Fibroblast of skin of abdomen (primary cell): ENCODE results near the gene RSPH4A.
"Not testable (repeated sequence)": the region's sequence is repeated elsewhere in the genome, so short reads cannot be mapped to it uniquely, and the experiment has no call there.

Source experiments
- DNase-seq: peaks from one replicate; pipeline ENCODE4 v3.0.0-alpha.2; 2013

The RSPH4A gene

DNA sequence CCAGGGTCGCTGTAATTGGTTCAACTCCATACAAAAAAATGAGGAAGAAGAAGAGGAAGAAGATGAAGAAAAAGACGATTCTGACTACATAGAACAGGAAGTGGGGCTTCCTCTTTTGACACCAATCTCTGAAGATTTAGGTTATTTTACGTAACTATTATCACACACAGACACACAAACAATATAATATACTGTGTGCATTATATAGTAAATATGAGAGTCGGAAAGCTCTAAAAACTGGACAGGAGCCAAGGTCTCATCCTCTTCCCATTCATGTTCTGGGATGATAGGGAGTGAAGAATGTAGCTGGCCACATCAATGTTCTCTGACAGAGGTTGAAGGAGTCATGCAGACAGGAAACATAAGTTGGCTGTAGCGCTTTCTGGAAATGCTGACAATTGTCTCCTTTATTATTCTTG is 13.3 kb downstream of the RSPH4A start:
- no peak for DNase-seq

DNA sequence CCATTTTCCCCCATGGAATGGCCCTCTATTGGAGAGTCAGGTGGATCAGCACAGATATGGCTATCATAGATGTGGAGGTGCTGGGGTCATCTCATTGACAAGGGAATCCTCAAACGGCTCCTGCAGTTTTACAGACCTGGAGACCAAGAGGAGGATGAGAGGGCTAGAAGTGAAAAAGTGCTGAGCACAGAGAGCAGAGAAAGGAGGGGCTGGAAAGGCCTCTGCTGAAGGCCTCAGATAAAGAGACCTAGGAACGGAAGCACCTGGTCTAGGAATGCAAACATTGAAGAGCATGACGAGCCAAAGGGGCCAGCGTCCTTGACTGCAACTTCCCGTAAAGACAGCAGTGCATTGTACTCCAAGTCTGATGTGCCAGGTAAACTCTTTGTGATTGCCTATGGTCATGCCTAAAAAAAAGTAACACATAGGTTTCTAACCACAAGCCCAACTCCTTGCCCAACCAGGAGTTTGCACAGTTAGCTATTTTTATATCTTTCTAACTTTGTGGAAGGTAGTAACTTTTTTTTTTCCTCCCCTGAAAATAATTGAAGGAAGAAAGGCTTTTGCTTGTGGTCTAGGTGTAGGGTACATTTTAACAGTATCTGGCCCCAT is 15.2 kb downstream of the RSPH4A start:
- no peak for DNase-seq

DNA sequence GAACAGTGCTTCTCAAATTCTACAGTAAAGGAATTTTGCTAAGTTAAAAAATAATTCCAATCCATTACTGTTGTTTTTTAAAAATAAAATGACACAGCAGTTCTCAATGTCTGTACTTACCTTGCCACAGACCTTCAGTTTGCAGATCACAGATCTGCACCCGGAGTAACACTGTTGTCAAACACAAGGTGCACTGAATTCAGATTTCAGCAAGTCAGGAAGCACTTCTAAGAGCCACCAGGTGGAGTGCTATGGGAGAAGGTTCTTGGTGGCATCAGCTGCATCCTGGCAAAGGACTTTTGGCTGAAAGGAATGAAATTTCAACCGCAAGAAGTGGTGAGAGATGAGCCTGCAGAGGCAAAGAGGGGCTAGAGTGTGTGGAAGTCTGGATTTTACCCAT is 17.4 kb downstream of the RSPH4A start:
- DNase-seq: no peak

DNA sequence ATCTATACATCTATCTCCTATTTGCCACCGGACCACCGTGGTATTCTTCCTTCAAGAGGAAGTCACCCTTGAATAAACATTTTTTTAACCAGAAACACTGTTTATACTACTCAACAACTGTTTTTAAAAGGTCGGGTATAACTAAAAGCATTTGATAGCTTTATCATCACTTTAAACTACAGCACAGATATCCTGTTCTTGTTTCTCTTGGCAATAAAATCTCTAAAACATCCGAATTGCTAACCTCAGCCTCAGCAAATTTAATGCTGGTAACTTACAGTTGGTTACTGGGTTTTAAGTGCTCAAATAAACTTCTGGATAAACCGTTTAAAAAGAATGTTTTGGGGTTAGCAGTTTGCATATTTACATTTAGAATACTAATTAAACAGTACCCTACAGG is 31.9 kb downstream of the RSPH4A start:
- no peak for DNase-seq

DNA sequence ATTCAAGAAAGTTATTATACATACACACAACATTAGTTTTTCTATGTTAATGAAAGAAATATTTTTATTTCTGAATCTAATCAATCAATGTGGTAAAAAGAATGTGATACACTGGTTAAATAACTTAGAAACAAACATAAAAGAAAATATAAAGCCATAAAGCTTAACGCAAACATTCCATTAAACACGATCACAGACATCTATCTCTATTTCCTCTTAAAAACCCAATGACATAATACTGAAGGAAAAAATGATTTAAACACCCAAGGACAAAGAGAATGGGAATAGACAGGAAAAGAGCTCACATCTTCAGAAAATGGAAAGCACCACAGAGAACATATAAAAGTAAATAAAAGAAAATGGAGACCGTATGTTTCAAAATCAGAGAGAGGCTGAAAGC is 32.9 kb downstream of the RSPH4A start:
- no peak for DNase-seq

DNA sequence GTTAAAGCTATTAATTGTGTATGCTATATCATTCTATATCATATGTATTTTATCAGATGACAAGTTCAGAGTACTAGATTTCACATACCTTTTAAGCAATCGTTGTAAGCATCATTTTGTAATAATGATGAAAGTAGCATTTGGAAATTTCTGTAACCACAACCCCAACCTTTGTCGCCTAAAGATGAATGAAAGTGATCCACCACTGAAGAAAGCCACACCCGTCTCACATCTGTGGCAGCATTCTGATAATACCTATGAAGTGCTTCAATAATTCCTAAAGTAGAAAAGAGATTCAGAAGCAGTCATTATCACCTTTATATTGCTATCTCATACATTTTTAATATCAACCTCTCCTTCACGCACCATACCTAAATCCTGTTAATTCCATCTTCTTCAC is 35.6 kb downstream of the RSPH4A start:
- no peak for DNase-seq

DNA sequence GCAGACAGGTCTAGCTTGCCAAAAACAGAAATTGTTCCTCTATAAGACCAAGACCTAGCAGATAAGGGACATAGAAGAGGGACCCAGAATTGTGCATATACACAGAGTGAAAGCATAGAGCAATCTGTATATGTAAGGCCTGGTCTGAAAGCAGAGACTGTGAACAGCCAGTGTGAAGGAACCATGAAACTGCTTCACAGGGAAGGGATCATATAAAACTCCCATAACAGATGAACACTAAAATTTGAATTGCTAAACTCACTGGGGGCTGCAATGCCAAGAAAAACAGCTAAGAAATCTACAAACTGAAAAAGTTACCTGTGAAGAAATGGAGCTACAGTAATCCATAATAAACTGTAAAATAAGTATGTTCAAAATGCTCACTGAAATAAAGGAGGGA is 45.3 kb downstream of the RSPH4A start:
- DNase-seq: no peak

DNA sequence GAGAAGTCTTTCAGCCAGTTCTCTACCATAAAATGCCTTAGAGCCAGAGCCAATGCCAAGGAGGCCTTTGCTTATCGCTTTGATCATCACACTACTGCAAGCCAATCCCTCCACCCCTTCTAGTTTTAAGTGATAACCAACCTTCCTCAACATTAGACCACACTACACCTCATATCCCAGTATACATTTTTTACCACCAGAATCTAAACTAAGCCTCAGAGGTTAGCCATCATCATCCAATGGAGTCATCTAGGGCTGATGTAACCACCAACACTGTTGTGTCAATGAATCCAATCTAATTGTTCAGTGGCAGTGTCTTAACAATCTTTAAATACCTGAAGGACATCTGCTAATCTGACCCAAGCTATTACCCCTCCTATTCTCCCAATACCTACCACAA is 45.9 kb downstream of the RSPH4A start:
- DNase-seq: no peak

DNA sequence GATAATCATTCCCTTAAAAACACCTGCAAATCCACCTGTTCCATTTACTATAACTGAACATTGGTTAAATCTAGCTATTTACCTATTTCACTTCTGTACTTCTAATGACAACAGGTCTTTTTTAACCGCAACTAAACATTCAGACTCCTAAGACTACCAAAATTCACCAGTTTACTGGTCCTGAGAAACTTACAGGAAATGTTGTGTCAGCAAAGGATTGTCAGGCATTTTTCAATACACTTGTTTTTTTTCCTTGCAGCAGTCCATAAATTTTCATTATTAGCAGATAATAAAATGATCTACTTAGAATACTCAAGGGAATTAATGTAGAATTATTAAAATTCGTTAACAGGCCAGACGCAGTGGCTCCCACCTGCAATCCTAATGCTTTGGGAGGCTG is 47.0 kb downstream of the RSPH4A start:
- DNase-seq: no peak

DNA sequence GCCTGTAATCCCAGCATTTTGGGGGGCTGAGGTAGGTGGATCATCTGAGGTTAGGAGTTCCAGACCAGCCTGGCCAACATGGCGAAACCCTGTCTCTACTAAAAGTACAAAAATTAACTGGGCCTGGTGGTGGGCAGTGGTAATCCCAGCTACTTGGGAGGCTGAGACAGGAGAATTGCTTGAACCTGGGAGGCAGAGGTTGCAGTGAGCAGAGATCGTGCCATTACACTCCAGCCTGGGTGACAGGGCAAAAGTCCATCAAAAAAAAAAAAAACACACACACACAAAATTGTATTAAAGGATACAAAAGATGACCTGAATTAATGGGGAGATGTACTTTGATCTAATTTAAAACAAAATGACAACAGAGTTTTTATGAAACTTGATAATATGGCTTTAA is 47.9 kb downstream of the RSPH4A start:
- not testable (repeated sequence) for DNase-seq

DNA sequence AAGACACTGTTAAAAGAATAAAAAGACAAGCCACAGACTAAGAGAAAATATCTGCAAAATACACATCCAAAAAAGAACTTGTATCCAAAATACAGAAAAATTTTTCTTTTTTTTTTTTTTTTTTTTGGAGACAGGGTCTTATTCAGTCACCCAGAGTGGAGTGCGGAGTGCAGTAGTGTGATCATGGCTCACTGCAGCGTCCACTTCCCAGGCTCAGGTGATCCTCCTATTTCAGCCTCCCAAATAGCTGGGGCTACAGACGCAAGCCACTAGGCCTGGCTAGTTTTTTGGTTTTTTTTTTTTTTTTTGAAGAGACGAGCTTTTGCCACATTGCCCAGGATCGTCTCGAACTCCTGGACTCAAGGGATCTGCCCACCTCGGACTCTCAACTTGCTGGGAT is 49.2 kb downstream of the RSPH4A start:
- no peak for DNase-seq

DNA sequence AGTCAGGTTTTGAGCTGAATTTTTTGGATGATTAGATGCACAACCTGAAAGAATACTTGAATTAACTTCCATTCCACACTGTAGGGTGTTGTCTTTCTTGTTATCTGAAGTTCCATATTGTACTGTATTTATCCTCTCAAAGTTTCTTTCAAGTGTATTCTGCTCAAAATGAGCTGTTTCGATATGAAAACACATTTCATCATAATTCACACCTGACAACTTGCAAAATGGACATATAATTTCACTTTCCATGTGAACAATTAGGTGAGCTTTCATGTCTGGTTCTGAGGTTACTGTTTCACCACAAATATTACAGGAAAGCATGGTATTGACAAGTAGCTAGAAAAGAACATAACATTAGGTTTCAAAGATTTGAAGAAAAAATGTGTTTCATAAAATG is 50.6 kb downstream of the RSPH4A start:
- DNase-seq: no peak

DNA sequence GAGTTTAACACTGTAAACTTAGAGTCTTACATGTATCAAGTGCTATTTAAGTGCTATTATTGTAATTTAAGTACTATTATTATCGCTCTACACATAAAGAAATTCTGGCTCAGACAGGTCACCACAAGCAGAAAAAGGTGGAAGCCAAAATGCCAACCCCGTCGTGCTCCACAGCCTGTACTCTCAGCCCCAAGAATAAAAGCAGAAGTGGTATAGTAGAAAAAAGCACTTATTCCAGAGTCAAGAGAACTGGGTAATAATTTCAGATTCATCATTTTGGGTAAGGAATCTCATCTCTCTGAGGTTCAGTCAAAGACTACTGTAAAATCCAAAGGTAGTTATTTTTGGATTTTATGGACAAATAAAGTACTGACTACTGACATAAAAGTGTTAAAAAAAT is 51.3 kb downstream of the RSPH4A start:
- DNase-seq: no peak

DNA sequence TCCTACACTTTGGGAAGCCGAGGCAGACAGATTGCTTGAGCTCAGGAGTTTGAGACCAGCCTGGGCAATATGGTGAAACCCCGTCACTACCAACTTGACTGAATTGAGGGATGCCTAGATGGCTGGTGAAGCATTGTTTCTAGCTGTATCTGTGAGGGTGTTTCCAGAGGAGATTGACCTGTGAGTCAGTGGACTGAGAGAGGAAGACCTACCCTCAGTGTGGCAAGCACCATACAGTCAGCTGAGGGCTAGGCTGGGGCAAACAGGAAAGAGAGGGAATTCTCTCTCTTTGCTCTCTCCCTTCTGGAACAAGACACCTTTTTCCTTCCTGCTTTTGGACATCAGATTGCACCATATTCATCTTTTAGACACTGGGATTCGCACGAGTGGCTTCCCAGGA is 56.0 kb downstream of the RSPH4A start:
- no peak for DNase-seq

DNA sequence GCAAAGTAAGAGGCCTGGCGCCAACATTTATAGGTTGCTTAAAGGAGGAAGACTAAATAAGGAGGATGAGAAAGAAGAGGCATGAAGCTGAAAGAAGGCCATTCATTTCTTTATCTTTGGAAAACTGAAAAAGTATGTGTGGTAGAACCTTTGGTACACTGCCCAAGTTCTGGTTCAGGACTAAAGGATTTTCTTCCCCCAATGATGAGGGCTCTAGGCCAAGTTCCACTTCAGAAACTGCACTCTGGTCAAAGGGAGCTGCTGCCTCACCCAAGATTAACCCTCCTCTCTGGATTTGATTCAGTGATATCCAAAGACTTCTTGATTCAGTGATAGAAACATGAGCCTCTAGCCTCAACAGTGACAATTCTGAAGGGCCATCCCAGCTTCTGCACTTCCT is 59.7 kb downstream of the RSPH4A start:
- DNase-seq: no peak

DNA sequence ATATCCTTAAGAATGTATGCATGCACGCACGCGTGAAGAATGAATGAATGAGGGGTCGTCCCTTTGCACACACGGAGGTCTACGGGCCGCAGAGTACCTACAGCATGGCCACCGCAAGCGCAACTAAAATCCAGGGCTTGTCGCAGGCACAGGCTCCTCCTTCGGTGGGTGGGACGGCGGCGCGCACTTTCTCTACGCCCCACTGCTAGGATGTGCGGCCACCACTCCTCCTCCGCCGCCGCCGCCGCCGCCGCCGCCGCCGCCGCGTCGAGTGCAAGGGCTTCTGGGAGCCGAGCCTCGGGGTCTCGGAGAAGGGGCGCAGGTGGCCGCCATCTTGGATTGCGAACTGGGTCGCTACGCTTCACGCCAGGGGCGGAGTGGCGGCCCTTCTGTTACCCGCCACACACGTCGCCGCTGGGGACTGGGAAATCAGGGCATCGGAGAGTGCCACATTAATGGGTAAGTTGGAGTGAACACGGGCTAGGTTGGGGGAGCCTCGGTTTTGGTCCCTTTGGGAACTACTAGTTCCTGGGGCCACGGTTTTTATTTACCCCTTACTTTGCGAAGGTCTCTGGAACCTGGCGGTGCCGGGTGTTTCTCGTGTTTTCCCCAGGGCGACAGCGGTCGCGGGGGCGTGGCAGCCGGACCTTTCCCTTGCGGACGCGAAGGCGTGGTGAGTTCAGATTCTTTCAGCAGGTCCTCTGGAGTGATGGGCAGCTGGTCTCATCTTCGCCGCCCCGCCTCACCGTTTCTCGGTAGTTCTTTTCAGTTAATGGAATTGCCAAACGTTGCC is 64.8 kb downstream of the RSPH4A start, which contains the start of gene KPNA5:
TSS of gene KPNA5 (plus strand) at position 332 of the 793 bp plus-strand sequence. CDS start at position 456, 124 bp downstream.
- peak; percentile 94 for DNase-seq

DNA sequence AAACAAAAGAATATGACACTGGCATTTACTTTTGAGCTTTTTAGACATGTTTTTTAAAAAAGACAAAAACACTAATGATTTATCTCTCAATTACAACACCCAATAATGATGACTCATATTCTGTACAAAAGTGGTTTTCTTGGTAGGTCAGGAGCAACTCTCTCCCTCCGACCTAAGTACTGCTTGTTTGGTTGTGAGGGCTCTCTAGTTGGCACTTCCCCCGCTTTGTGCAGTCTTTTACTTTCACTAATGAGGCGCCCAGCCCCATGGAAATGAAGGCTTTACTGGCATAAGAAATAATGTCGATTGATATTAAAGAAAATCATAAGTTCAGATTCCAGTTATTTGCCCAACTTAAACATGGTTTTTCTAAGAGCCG is 66.0 kb downstream of the RSPH4A start:
- DNase-seq: peak; percentile 30
